ENCODE measurements around the gene FAM110D. TPM values are rescaled to one million over a fixed set of nuclear protein-coding genes. Genes with fewer than 3 reads are reported as not detected.
A peak's percentile ranks its signal among the peaks of the same experiment; 100 is the strongest.

Gene FAM110D
- total and polyA plus RNA-seq, 10 of the 15 experiments (the other 5 are each of a cell fraction or from before 2014, with no cell fraction given), result 0.06 TPM; not detected in 9

DNA sequence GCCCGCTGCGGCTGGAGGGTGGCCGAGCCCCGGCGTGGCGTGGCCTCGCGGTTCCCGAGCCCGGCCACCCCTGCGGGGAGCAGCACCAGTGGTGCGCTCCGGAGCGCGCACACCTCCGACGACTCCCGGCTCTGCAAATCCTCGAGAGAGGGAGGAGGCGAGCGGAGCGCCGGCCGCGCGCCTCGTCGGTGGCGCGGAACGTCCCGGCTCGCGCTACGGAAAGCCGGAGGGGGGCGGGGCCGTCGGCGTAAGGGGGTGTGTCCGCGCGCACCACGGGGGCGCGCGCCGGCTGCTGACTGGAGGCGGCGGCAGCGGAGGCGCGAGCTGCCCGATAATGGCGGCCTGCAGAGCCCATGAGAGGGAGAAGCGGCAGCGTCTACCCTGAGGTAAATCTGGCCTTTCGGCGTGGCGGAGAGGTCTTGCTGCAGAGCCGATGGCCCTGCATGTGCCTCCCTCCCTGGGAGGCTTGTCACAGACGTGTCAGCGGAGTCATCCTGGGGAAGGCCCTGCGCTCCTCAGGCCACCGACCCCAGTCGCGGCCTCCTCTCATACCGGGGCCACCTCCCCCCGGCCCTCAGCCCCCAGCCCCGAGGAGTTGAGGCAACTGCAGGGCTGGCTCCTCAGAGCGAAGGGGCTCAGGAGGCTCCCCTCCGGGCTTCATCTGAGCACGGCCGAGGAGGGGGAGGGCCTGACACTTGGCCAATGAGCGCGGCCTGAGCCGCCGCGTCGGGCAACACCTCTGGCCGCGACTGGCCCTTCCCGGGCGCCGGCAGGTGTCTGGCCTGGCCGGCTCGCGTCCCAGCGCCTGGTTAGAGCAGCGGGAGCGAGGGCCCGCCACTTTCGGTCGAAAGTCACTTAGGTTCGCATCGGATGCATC lies 47.1 kb upstream of the FAM110D start, which contains the start of gene PDIK1L (continued):
- TF ChIP-seq RELB (IDR thresholded peaks at IDR 0.05; ENCODE audit: low read depth) (peak; percentile 50; the same call in 1 of the 2 replicates), SIN3A (IDR thresholded peaks at IDR 0.05; ENCODE audit: low read depth, low read length) (peak; percentile 65; the same call in 1 of the 2 replicates), HCFC1 (IDR thresholded peaks at IDR 0.05; ENCODE audit: low read length) (no peak; the same call in none of the 2 replicates), NRF1 (conservative IDR thresholded peaks at IDR 0.05; ENCODE audit: low read depth, low read length) (no peak), ZNF24 (IDR thresholded peaks at IDR 0.05) (0 out of 2 replicates have a peak, but pooled peaks have one; percentile 12), ATF7 (IDR thresholded peaks at IDR 0.05; ENCODE audit: low read depth) (no peak), CREB1 (IDR thresholded peaks at IDR 0.05; ENCODE audit: low read depth) (peak; percentile 58), USF2 (IDR thresholded peaks at IDR 0.05; ENCODE audit: borderline replicate concordance, low read depth, low read length) (peak; percentile 47), USF1 (IDR thresholded peaks at IDR 0.05; ENCODE audit: borderline replicate concordance, extremely low read length, insufficient read depth, low read depth, low read length) (peak; percentile 67), E2F8 (IDR thresholded peaks at IDR 0.05; ENCODE audit: low read depth, partially characterized antibody) (no peak), SPI1 (IDR thresholded peaks at IDR 0.05; ENCODE audit: borderline replicate concordance, insufficient read depth, low read depth, low read length) (no peak), NBN (IDR thresholded peaks at IDR 0.05) (peak; percentile 34; the same call in 1 of the 2 replicates), KDM1A (IDR thresholded peaks at IDR 0.05; ENCODE audit: borderline replicate concordance) (no peak), ZNF207 (IDR thresholded peaks at IDR 0.05; ENCODE audit: borderline replicate concordance) (peak; percentile 79; the same call in 1 of the 2 replicates), CREM (IDR thresholded peaks at IDR 0.05; ENCODE audit: low read depth) (0 out of 2 replicates have a peak, but pooled peaks have one; percentile 48), EGR1 (IDR thresholded peaks at IDR 0.05; ENCODE audit: borderline replicate concordance in 1 of 2, low read depth in 2 of 2, low read length in 2 of 2) (peak; percentile 44 to 52; a peak in 2 of 3 replicates), SIX5 (IDR thresholded peaks at IDR 0.05; ENCODE audit: low read depth, low read length, severe bottlenecking) (peak; percentile 14)
